Neural progenitor cell (in vitro differentiated cells): Measurements from ENCODE around the gene ARHGAP8. TPM values are rescaled to one million over a fixed set of nuclear protein-coding genes. Genes with fewer than 3 reads are reported as not detected.
A peak's percentile ranks its signal among the peaks of the same experiment; 100 is the strongest.

ENCODE experiments used
- DNase-seq: peaks from one replicate; pipeline ENCODE4 v3.0.0-alpha.2; 2016; ENCODE audit warnings: low spot score
- H2AFZ ChIP-seq: fragments of 200-600 bp; sonication (generic); replicated peaks from 2 replicates; pipeline ENCODE4 v1.6.1; 2016; ENCODE audit warnings: antibody characterized with exemption
- H3F3A ChIP-seq: fragments of 200-600 bp; sonication (generic); 2 replicates; pipeline ENCODE4 v1.6.1; 2016; ENCODE audit warnings: antibody characterized with exemption, low read depth
- H3K27ac ChIP-seq: fragments of 200-600 bp; sonication (generic); 2 replicates; pipeline ENCODE4 v1.5.1; 2016; ENCODE audit warnings: mild to moderate bottlenecking
- H3K27me3 ChIP-seq: fragments of 200-600 bp; sonication (generic); 2 replicates; pipeline ENCODE4 v1.6.1; 2016; ENCODE audit warnings: mild to moderate bottlenecking, moderate library complexity
- H3K36me3 ChIP-seq: fragments of 200-600 bp; sonication (generic); 2 replicates; pipeline ENCODE4 v1.5.1; 2016
- H3K4me1 ChIP-seq: fragments of 200-600 bp; sonication (generic); 2 replicates; pipeline ENCODE4 v1.6.1; 2016; ENCODE audit warnings: mixed run types
- H3K4me2 ChIP-seq: fragments of 200-600 bp; sonication (generic); 2 replicates; pipeline ENCODE4 v1.6.1; 2016
- H3K4me3 ChIP-seq: fragments of 200-600 bp; sonication (generic); 2 replicates; pipeline ENCODE4 v1.5.1; 2016
- H3K79me2 ChIP-seq: fragments of 200-600 bp; sonication (generic); 2 replicates; pipeline ENCODE4 v1.6.1; 2016; ENCODE audit warnings: low read depth
- H3K9ac ChIP-seq: fragments of 200-600 bp; sonication (generic); 2 replicates; pipeline ENCODE4 v1.6.1; 2016
- H3K9me3 ChIP-seq: fragments of 200-600 bp; sonication (generic); 2 replicates; pipeline ENCODE4 v1.5.1; 2016; ENCODE audit warnings: low read depth
- H4K20me1 ChIP-seq: fragments of 200-600 bp; sonication (generic); 2 replicates; pipeline ENCODE4 v1.6.1; 2016; ENCODE audit warnings: low read depth
- H3K27ac Mint-ChIP-seq: 3 replicates; pipeline ENCODE4 v1.8.0; 2021; ENCODE audit warnings: mixed read lengths
- H3K27me3 Mint-ChIP-seq: 2 replicates; pipeline ENCODE4 v1.8.0; 2022; ENCODE audit warnings: low read depth, mild to moderate bottlenecking, inconsistent platforms, moderate library complexity, mixed read lengths; ENCODE audit not compliant: insufficient read depth
- H3K36me3 Mint-ChIP-seq: 3 replicates; pipeline ENCODE4 v1.8.0; 2021; ENCODE audit warnings: mixed read lengths
- H3K4me1 Mint-ChIP-seq: 3 replicates; pipeline ENCODE4 v1.8.0; 2021; ENCODE audit warnings: mixed read lengths
- H3K4me3 Mint-ChIP-seq: 3 replicates; pipeline ENCODE4 v1.8.0; 2021; ENCODE audit warnings: mild to moderate bottlenecking, moderate library complexity, mixed read lengths
- H3K9me3 Mint-ChIP-seq: 3 replicates; pipeline ENCODE4 v1.8.0; 2020; ENCODE audit warnings: mixed read lengths
- CTCF ChIP-seq: fragments of 200-600 bp; sonication (generic); IDR thresholded peaks from 2 replicates; pipeline ENCODE4 v1.5.1; 2017; ENCODE audit warnings: antibody characterized with exemption, mild to moderate bottlenecking
- EZH2 ChIP-seq: fragments of 200-600 bp; sonication (generic); IDR thresholded peaks from 2 replicates; pipeline ENCODE4 v1.6.1; 2017; ENCODE audit warnings: antibody characterized with exemption, mild to moderate bottlenecking, moderate library complexity
- EZH2phosphoT487 ChIP-seq: fragments of 200-600 bp; sonication (generic); IDR thresholded peaks from 2 replicates; pipeline ENCODE4 v1.6.1; 2017; ENCODE audit warnings: antibody characterized with exemption
- total RNA-seq: library from RNA; depleted of rRNA; stranded (reverse); fragments of >200 nt; gene quantifications from 2 replicates; pipeline ENCODE4 v1.2.3, GENCODE V29; 2015; ENCODE audit warnings: low replicate concordance

ARHGAP8 gene
- total RNA-seq, 1 donor from 2014 or later = 3.0 TPM

- Histone ChIP-seq H3K9me3 (no peaks in the 10 kb centered on the region), H3K9ac (no peak overlapping the region), H3K4me2 (peak overlapping the region; percentile 38), H3K4me1 (peaks cover 30% of the 10 kb centered on the region), H3K27ac (no peak overlapping the region), H3K36me3 (no peaks in the 10 kb centered on the region), H3F3A (peaks cover 18% of the 10 kb centered on the region), H3K79me2 (no peaks in the 10 kb centered on the region), H3K27me3 (no peaks in the 10 kb centered on the region), H2AFZ (no peak overlapping the region), H4K20me1 (no peaks in the 10 kb centered on the region), H3K4me3 (no peak overlapping the region)
- Mint-ChIP-seq H3K36me3 (no peaks in the 10 kb centered on the region), H3K9me3 (no peaks in the 10 kb centered on the region), H3K4me1 (peaks cover 31% of the 10 kb centered on the region), H3K27me3 (no peaks in the 10 kb centered on the region), H3K4me3 (no peak overlapping the region), H3K27ac (no peak overlapping the region)
- no peak for DNase-seq
- no peak for TF ChIP-seq EZH2
- no peak for TF ChIP-seq CTCF
- no peak for TF ChIP-seq EZH2phosphoT487
Measured at GRCh38 chr22:44722611-44723010, 29.8 kb upstream of the ARHGAP8 start.

- no peak overlapping the region for H2AFZ ChIP-seq
- no peaks in the 10 kb centered on the region for H4K20me1 ChIP-seq
- no peaks in the 10 kb centered on the region for H3K9me3 Mint-ChIP-seq
- H3K27me3 Mint-ChIP-seq = no peaks in the 10 kb centered on the region
- no peak overlapping the region for H3K4me3 ChIP-seq
- peaks cover 18% of the 10 kb centered on the region for H3F3A ChIP-seq
- H3K4me1 ChIP-seq = peaks cover 30% of the 10 kb centered on the region
- no peaks in the 10 kb centered on the region for H3K79me2 ChIP-seq
- no peak overlapping the region for H3K9ac ChIP-seq
- DNase-seq = no peak
- H3K4me3 Mint-ChIP-seq = no peak overlapping the region
- H3K27ac Mint-ChIP-seq = no peak overlapping the region
- no peak overlapping the region for H3K27ac ChIP-seq
- no peaks in the 10 kb centered on the region for H3K27me3 ChIP-seq
- no peaks in the 10 kb centered on the region for H3K9me3 ChIP-seq
- no peak overlapping the region for H3K4me2 ChIP-seq
- TF ChIP-seq CTCF (no peak), EZH2phosphoT487 (no peak), EZH2 (no peak)
- H3K36me3 Mint-ChIP-seq = no peaks in the 10 kb centered on the region
- H3K36me3 ChIP-seq = no peaks in the 10 kb centered on the region
- H3K4me1 Mint-ChIP-seq = peaks cover 31% of the 10 kb centered on the region
Measured at GRCh38 chr22:44723801-44724200, 28.6 kb upstream of the ARHGAP8 start.

GRCh38 chr22:44724416-44724815, 28.0 kb upstream of the ARHGAP8 start:
- Mint-ChIP-seq H3K4me3 (no peak overlapping the region), H3K27ac (no peak overlapping the region), H3K4me1 (peaks cover 33% of the 10 kb centered on the region), H3K36me3 (no peaks in the 10 kb centered on the region), H3K27me3 (no peaks in the 10 kb centered on the region), H3K9me3 (no peaks in the 10 kb centered on the region)
- H3K79me2 ChIP-seq = no peaks in the 10 kb centered on the region
- no peak for TF ChIP-seq CTCF
- no peak for TF ChIP-seq EZH2phosphoT487
- no peak for TF ChIP-seq EZH2
- no peaks in the 10 kb centered on the region for H3K27me3 ChIP-seq
- no peak for DNase-seq
- no peak overlapping the region for H3K9ac ChIP-seq
- no peak overlapping the region for H3K4me2 ChIP-seq
- H3K36me3 ChIP-seq = no peaks in the 10 kb centered on the region
- H4K20me1 ChIP-seq = no peaks in the 10 kb centered on the region
- peaks cover 18% of the 10 kb centered on the region for H3F3A ChIP-seq
- H3K4me3 ChIP-seq = no peak overlapping the region
- H3K9me3 ChIP-seq = no peaks in the 10 kb centered on the region
- no peak overlapping the region for H3K27ac ChIP-seq
- H3K4me1 ChIP-seq = peaks cover 27% of the 10 kb centered on the region
- H2AFZ ChIP-seq = no peak overlapping the region

GRCh38 chr22:44724859-44725258, 27.5 kb upstream of the ARHGAP8 start:
- Histone ChIP-seq H3K4me2 (no peak overlapping the region), H3K4me3 (no peak overlapping the region), H2AFZ (no peak overlapping the region), H3K9me3 (no peaks in the 10 kb centered on the region), H3K4me1 (peaks cover 26% of the 10 kb centered on the region), H3K27ac (no peak overlapping the region), H3K9ac (no peak overlapping the region), H3F3A (peaks cover 18% of the 10 kb centered on the region), H4K20me1 (no peaks in the 10 kb centered on the region), H3K27me3 (no peaks in the 10 kb centered on the region), H3K79me2 (no peaks in the 10 kb centered on the region), H3K36me3 (no peaks in the 10 kb centered on the region)
- Mint-ChIP-seq H3K27ac (no peak overlapping the region), H3K4me3 (no peak overlapping the region), H3K4me1 (peaks cover 28% of the 10 kb centered on the region), H3K27me3 (no peaks in the 10 kb centered on the region), H3K36me3 (no peaks in the 10 kb centered on the region), H3K9me3 (no peaks in the 10 kb centered on the region)
- no peak for TF ChIP-seq EZH2phosphoT487
- no peak for TF ChIP-seq EZH2
- no peak for TF ChIP-seq CTCF
- DNase-seq = no peak
